Lung (tissue), 12 donors: ENCODE measurements around the gene MRGPRD. TPM values are rescaled to one million over a fixed set of nuclear protein-coding genes. Genes with fewer than 3 reads are reported as not detected.

ENCODE experiments used
- ATAC-seq: fragments of 200-7000 bp; cut with Tn5 transposase; one replicate; pipeline ENCODE4 v1.9.1; 2020; ENCODE audit warnings: moderate number of reproducible peaks; ENCODE audit not compliant: insufficient read depth, low FRiP score
- DNase-seq, 3 donors: peaks; one replicate each; pipeline ENCODE4 v3.0.0-alpha.2; 2013 to 2017
- H3K27ac ChIP-seq, 2 donors: one replicate each; pipeline ENCODE4 v1.5.1; 2013; ENCODE audit warnings: mild to moderate bottlenecking in 2 of 2, moderate library complexity in 2 of 2, control low read depth in 1 of 2, inconsistent platforms in 1 of 2, low read depth in 1 of 2, low read length in 1 of 2
- H3K27me3 ChIP-seq, 3 donors: one replicate each; pipeline ENCODE4 v1.5.1; 2013; ENCODE audit warnings: low read length in 2 of 3; ENCODE audit not compliant: control insufficient read depth in 3 of 3, insufficient read depth in 3 of 3
- H3K36me3 ChIP-seq, 4 donors: one replicate each; pipeline ENCODE4 v1.5.1; 2013; ENCODE audit warnings: low read length in 4 of 4, mild to moderate bottlenecking in 1 of 4, moderate library complexity in 1 of 4; ENCODE audit not compliant: control insufficient read depth in 4 of 4, insufficient read depth in 4 of 4
- H3K4me1 ChIP-seq, 5 donors: one replicate each; pipeline ENCODE4 v1.5.1; 2013; ENCODE audit warnings: low read length in 5 of 5, mild to moderate bottlenecking in 2 of 5, moderate library complexity in 1 of 5; ENCODE audit not compliant: control insufficient read depth in 5 of 5, insufficient read depth in 5 of 5
- H3K4me3 ChIP-seq: one replicate; pipeline ENCODE4 v1.5.1; 2013; ENCODE audit warnings: mild to moderate bottlenecking, control low read depth, moderate library complexity
- H3K9ac ChIP-seq, 2 donors: one replicate each; pipeline ENCODE4 v1.5.1; 2013; ENCODE audit warnings: low read length in 2 of 2, control low read depth in 1 of 2; ENCODE audit not compliant: insufficient read depth in 1 of 2
- H3K9me3 ChIP-seq, 4 donors: one replicate each; pipeline ENCODE4 v1.5.1; 2013; ENCODE audit warnings: low read length in 3 of 4, mild to moderate bottlenecking in 1 of 4, moderate library complexity in 1 of 4; ENCODE audit not compliant: control insufficient read depth in 4 of 4, insufficient read depth in 3 of 4
- WGBS, 2 donors: extraction: QIAGEN DNeasy Blood & Tissue Kit; methylation state at CpG; one replicate each; pipeline ENCODE4 v1.1.7; 2013; 5-methylcytosine and 5-hydroxymethylcytosine counted together
- polyA plus RNA-seq, 2 donors: library from polyadenylated mRNA; stranded (reverse); fragments of 200-250 nt; gene quantifications; one replicate each; pipeline ENCODE4 v1.2.1, GENCODE V29; 2013
- total RNA-seq, 2 donors: library from RNA; depleted of rRNA in 1 of 2; stranded (reverse); fragments of >200 nt in 1 of 2; gene quantifications; one replicate each; pipeline ENCODE4 v1.2.1, GENCODE V29; 2014 to 2021
- TF ChIP-seq, protein P1 (sequence below): IDR thresholded peaks from 2 replicates; pipeline ENCODE4 v1.5.1; 2012; ENCODE audit warnings: mild to moderate bottlenecking; ENCODE audit errors: control extremely low read depth, extremely low read depth
- donor health status: control.
- donor health status: control.
- donor health status: Bipolar disorder and iron deficiency.
- donor health status: healthy.
- donor health status: DM: yes; HTN: yes; CAD: no.

The MRGPRD gene
- total and polyA plus RNA-seq, 4 donors, result not detected

DNA sequence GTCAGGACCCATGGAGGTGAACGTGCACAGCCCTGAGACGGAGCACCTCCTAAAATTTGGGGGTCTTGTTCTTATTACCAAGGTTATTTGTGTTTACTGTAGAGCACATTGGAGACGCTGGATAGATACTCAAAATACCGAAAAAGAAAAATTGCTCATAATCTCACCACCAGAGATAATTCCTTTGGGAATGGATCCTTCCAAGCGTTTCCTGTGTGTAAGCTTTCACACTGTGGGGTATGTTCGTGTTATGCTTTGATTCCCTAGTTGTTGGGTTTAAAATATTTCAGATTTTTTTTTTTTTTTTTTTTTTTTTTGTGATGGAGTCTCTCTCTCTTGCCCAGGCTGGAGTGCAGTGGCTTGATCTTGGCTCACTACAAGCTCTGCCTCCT, 14.1 kb upstream of the MRGPRD start:
- Histone ChIP-seq H3K4me3 (no peak overlapping the region), H3K9ac (no peak overlapping the region), H3K36me3 (no peaks in the 10 kb centered on the region), H3K4me1 (peaks cover 0 to 7% (median 4%) of the 10 kb centered on the region in 5 donors), H3K9me3 (peaks cover 0 to 2% (median 0%) of the 10 kb centered on the region in 4 donors), H3K27ac (no peak overlapping the region), H3K27me3 (peaks cover 0 to 7% (median 0%) of the 10 kb centered on the region in 3 donors)
- no peak for DNase-seq
- TF ChIP-seq, protein P1, sequence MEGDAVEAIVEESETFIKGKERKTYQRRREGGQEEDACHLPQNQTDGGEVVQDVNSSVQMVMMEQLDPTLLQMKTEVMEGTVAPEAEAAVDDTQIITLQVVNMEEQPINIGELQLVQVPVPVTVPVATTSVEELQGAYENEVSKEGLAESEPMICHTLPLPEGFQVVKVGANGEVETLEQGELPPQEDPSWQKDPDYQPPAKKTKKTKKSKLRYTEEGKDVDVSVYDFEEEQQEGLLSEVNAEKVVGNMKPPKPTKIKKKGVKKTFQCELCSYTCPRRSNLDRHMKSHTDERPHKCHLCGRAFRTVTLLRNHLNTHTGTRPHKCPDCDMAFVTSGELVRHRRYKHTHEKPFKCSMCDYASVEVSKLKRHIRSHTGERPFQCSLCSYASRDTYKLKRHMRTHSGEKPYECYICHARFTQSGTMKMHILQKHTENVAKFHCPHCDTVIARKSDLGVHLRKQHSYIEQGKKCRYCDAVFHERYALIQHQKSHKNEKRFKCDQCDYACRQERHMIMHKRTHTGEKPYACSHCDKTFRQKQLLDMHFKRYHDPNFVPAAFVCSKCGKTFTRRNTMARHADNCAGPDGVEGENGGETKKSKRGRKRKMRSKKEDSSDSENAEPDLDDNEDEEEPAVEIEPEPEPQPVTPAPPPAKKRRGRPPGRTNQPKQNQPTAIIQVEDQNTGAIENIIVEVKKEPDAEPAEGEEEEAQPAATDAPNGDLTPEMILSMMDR, result no peak
- no peak for ATAC-seq
- 75 to 82% methylated on average over 6 of the region's 6 CpGs for WGBS, 2 donors

DNA sequence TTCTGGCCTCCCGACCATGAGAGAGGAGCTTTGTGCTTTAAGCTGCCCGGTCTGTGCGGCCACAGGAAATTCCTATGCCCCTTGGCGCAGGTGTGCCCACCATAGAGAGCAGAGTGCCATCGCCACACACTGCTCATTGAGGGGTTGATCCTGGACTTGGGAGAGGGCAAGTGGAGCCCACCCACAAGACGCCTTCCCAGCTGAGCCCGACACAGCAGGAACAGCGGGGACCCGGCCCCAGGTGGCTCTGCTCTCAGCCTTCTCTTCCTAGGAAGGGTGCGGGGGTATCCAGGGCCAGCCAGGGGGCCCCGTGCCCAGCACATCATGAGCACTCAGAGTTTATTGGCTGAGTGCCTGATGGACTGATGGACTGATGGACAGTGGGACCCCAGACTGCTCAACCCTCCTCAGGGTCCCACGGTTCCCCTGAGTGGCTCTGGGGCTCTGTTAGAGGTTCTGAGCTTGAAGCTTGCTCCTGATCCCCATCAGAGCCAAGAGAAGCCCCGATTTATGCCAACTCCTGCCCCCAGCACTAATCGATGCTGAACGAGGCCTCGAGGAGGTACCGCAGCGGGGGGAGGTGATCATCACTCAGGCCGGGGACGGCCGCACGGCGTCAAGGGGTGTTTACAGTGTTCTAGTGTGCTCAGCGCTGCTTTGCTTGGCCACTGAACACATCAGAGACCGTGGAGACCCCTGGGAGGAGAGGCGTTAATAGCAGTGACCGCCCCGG, 13.5 kb upstream of the MRGPRD start:
- Histone ChIP-seq H3K27me3 (peaks cover 0 to 7% (median 0%) of the 10 kb centered on the region in 3 donors), H3K4me1 (peaks cover 0 to 7% (median 4%) of the 10 kb centered on the region in 5 donors), H3K4me3 (no peak overlapping the region), H3K9ac (no peak overlapping the region), H3K36me3 (no peaks in the 10 kb centered on the region), H3K9me3 (peaks cover 0 to 2% (median 0%) of the 10 kb centered on the region in 4 donors), H3K27ac (no peak overlapping the region)
- DNase-seq (no peak), ATAC-seq (no peak)
- WGBS, 2 donors, result 71 to 84% methylated on average over 28 of the region's 28 CpGs
- TF ChIP-seq, protein P1, result no peak

- H3K4me1 ChIP-seq, result peaks cover 0 to 5% (median 2%) of the 10 kb centered on the region in 5 donors
- H3K27ac ChIP-seq, result no peak overlapping the region
- no peaks in the 10 kb centered on the region for H3K36me3 ChIP-seq
- TF ChIP-seq, protein P1, result no peak
- peaks cover 0 to 2% (median 0%) of the 10 kb centered on the region in 4 donors for H3K9me3 ChIP-seq
- ATAC-seq (no peak), DNase-seq (no peak)
- 77 to 81% methylated on average over 7 of the region's 7 CpGs for WGBS, 2 donors
- no peak overlapping the region for H3K9ac ChIP-seq
- H3K4me3 ChIP-seq, result no peak overlapping the region
- H3K27me3 ChIP-seq, result peaks cover 0 to 7% (median 0%) of the 10 kb centered on the region in 3 donors
Observed at GRCh38 chr11:68993546-68993945, 12.8 kb upstream of the MRGPRD start.
